Trophoblast cell (in vitro differentiated cells and primary cell): ENCODE data around the gene IGSF9.

ENCODE experiments used
- DNase-seq, 2 donors: peaks; one replicate each; pipeline ENCODE4 v3.0.0-alpha.2; 2016
- H2AFZ ChIP-seq: 2 replicates; pipeline ENCODE4 v1.6.1; 2013; ENCODE audit warnings: low read length, moderate library complexity, mild to moderate bottlenecking; ENCODE audit not compliant: insufficient read depth, poor library complexity
- H2AK5ac ChIP-seq: 2 replicates; pipeline ENCODE4 v1.6.1; 2013; ENCODE audit warnings: mild to moderate bottlenecking, low read length
- H2BK120ac ChIP-seq: 2 replicates; pipeline ENCODE4 v1.6.1; 2013; ENCODE audit warnings: low read length, mild to moderate bottlenecking, moderate library complexity; ENCODE audit not compliant: insufficient read depth, poor library complexity
- H2BK12ac ChIP-seq: 2 replicates; pipeline ENCODE4 v1.6.1; 2013; ENCODE audit warnings: mild to moderate bottlenecking, low read length, moderate library complexity
- H2BK5ac ChIP-seq: 2 replicates; pipeline ENCODE4 v1.6.1; 2013; ENCODE audit warnings: low read length, low read depth, moderate library complexity, mild to moderate bottlenecking; ENCODE audit not compliant: poor library complexity
- H3K14ac ChIP-seq: 2 replicates; pipeline ENCODE4 v1.6.1; 2013; ENCODE audit warnings: mild to moderate bottlenecking, low read length
- H3K18ac ChIP-seq: 2 replicates; pipeline ENCODE4 v1.6.1; 2013; ENCODE audit warnings: mild to moderate bottlenecking, low read length
- H3K23ac ChIP-seq: 2 replicates; pipeline ENCODE4 v1.6.1; 2013; ENCODE audit warnings: low read length
- H3K27ac ChIP-seq: 2 replicates; pipeline ENCODE4 v1.5.1; 2013; ENCODE audit warnings: low read depth, mild to moderate bottlenecking, inconsistent platforms, low read length, moderate library complexity
- H3K27me3 ChIP-seq: 2 replicates; pipeline ENCODE4 v1.6.1; 2013; ENCODE audit warnings: inconsistent platforms, mild to moderate bottlenecking, low read length, moderate library complexity; ENCODE audit not compliant: insufficient read depth
- H3K36me3 ChIP-seq, 2 experiments: 1 replicate in 1 of 2; 2 replicates in 1 of 2; pipeline ENCODE4 v1.6.1; 2013; ENCODE audit warnings: low read length in 2 of 2, mild to moderate bottlenecking in 2 of 2, moderate library complexity in 1 of 2; ENCODE audit not compliant: insufficient read depth in 2 of 2, control insufficient read depth in 1 of 2
- H3K4ac ChIP-seq: 2 replicates; pipeline ENCODE4 v1.6.1; 2013; ENCODE audit warnings: low read depth, mild to moderate bottlenecking, low read length, moderate library complexity
- H3K4me1 ChIP-seq, 2 experiments: 1 replicate in 1 of 2; 2 replicates in 1 of 2; pipeline ENCODE4 v1.6.1; 2013; ENCODE audit warnings: low read length in 2 of 2, mild to moderate bottlenecking in 2 of 2, moderate library complexity in 1 of 2; ENCODE audit not compliant: insufficient read depth in 2 of 2, control insufficient read depth in 1 of 2
- H3K4me2 ChIP-seq: 2 replicates; pipeline ENCODE4 v1.6.1; 2013; ENCODE audit warnings: inconsistent platforms, mild to moderate bottlenecking, low read length, moderate library complexity
- H3K4me3 ChIP-seq: 2 replicates; pipeline ENCODE4 v1.5.1; 2013; ENCODE audit warnings: mild to moderate bottlenecking, low read depth, low read length, inconsistent platforms
- H3K79me1 ChIP-seq: one replicate; pipeline ENCODE4 v1.6.1; 2013; ENCODE audit warnings: low read length
- H3K79me2 ChIP-seq: 2 replicates; pipeline ENCODE4 v1.6.1; 2013; ENCODE audit warnings: low read length, mild to moderate bottlenecking; ENCODE audit not compliant: control insufficient read depth, insufficient read depth, poor library complexity
- H3K9ac ChIP-seq: 2 replicates; pipeline ENCODE4 v1.6.1; 2013; ENCODE audit warnings: mild to moderate bottlenecking, low read length
- H3K9me3 ChIP-seq: 2 replicates; pipeline ENCODE4 v1.6.1; 2013; ENCODE audit warnings: low read depth, mild to moderate bottlenecking, control low read depth, inconsistent platforms, low read length; ENCODE audit not compliant: insufficient read depth
- H4K12ac ChIP-seq: 2 replicates; pipeline ENCODE4 v1.6.1; 2013; ENCODE audit warnings: low read depth, mild to moderate bottlenecking, low read length, moderate library complexity
- H4K8ac ChIP-seq: 2 replicates; pipeline ENCODE4 v1.6.1; 2013; ENCODE audit warnings: low read depth, mild to moderate bottlenecking, low read length, moderate library complexity
- H4K91ac ChIP-seq: one replicate; pipeline ENCODE4 v1.6.1; 2013; ENCODE audit warnings: low read depth, mild to moderate bottlenecking, low read length, moderate library complexity
- WGBS: extraction: QIAGEN DNeasy Blood & Tissue Kit; methylation state at CpG from one replicate; pipeline ENCODE4 v1.1.7; 2013; ENCODE audit warnings: missing lambda C conversion rate; ENCODE audit not compliant: insufficient read length, insufficient coverage; ENCODE audit errors: extremely low coverage; 5-methylcytosine and 5-hydroxymethylcytosine counted together

IGSF9 gene

DNA sequence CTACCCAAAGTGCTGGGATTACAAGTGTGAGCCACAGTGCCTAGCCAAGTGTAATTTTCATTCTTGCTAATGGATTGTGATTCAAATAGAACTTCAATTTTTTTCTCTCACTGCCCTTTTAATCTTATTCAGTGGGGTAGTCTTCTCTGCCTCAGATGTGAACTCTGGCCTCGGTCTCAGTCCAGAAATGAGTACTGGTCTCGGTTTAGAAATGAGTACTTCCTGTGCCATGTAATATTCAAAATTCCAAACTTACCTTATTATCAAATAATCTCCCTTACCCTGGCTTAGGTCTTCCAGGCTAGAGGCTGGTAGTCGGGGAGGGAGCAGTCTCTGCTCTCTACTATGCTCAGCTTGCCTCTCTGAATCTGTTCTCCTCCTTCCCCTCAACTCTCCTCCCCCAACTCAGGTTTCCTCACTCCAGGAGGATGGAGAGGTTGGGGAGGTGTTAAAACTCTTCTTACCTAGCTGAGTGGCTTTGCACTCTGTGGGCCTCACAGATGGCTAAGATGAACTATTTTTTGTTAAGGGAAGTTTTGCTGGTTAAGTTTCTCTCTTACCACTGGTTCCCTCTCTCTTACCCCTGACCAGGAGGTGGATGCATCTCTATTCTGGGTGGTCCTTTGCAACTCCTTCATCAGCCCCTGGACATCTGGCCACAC lies 13.4 kb upstream of the IGSF9 start:
- no peak overlapping the region for H3K18ac ChIP-seq
- no peak overlapping the region for H3K27ac ChIP-seq
- no peak overlapping the region for H4K91ac ChIP-seq
- no peak overlapping the region for H2BK5ac ChIP-seq
- peaks cover 2% of the 10 kb centered on the region for H3K9me3 ChIP-seq
- peak overlapping the region; percentile 43 for H3K9ac ChIP-seq
- H3K4me2 ChIP-seq = no peak overlapping the region
- no peaks in the 10 kb centered on the region for H3K27me3 ChIP-seq
- no peak overlapping the region for H4K8ac ChIP-seq
- no peak overlapping the region for H3K4ac ChIP-seq
- H2AFZ ChIP-seq = no peak overlapping the region
- no peak overlapping the region for H2BK12ac ChIP-seq
- WGBS = no CpG with 5 or more reads among the region's 3 CpGs
- H3K36me3 ChIP-seq = no peaks in the 10 kb centered on the region
- H2BK120ac ChIP-seq = no peak overlapping the region
- H2AK5ac ChIP-seq = no peak overlapping the region
- H3K4me1 ChIP-seq = peaks cover 7 to 8% of the 10 kb centered on the region in 2 experiments
- no peaks in the 10 kb centered on the region for H3K79me2 ChIP-seq
- no peak overlapping the region for H3K4me3 ChIP-seq
- no peaks in the 10 kb centered on the region for H3K79me1 ChIP-seq
- no peak for DNase-seq
- no peak overlapping the region for H3K23ac ChIP-seq
- no peak overlapping the region for H3K14ac ChIP-seq
- H4K12ac ChIP-seq = no peak overlapping the region

DNA sequence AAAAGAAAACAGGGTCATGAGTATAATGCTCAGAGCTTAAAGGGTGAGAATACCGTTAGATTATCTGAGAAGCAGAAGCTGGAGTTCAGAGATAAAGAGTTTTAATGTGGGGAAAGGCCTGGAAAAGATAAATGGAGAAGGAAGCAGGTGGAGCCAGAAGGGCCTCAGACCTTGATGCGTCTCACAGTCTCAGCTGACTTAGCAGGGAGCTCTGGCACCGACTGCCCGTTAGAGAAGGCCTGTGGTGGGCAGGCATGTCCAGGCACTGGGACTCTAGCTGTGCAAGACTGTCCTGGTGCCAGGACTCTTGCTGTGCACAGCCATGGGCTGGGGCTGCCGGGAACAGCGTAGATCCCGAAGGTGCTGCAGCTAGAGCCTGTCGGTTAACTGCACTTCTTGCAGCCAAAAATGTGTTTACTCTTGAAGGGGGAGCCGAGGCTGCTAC lies 12.4 kb upstream of the IGSF9 start:
- Histone ChIP-seq H3K9me3 (peaks cover 3% of the 10 kb centered on the region), H3K79me2 (no peaks in the 10 kb centered on the region), H3K4me2 (no peak overlapping the region), H3K36me3 (no peaks in the 10 kb centered on the region), H3K27ac (no peak overlapping the region), H4K8ac (no peak overlapping the region), H3K4me1 (peaks cover 7 to 9% of the 10 kb centered on the region in 2 experiments), H2BK5ac (no peak overlapping the region), H3K79me1 (no peaks in the 10 kb centered on the region), H3K18ac (no peak overlapping the region), H2BK120ac (no peak overlapping the region), H2AFZ (no peak overlapping the region), H2AK5ac (no peak overlapping the region), H4K91ac (no peak overlapping the region), H3K4ac (no peak overlapping the region), H2BK12ac (no peak overlapping the region), H3K27me3 (no peaks in the 10 kb centered on the region), H4K12ac (no peak overlapping the region), H3K14ac (no peak overlapping the region), H3K23ac (no peak overlapping the region), H3K4me3 (no peak overlapping the region), H3K9ac (no peak overlapping the region)
- WGBS = no CpG with 5 or more reads among the region's 9 CpGs
- no peak for DNase-seq

DNA sequence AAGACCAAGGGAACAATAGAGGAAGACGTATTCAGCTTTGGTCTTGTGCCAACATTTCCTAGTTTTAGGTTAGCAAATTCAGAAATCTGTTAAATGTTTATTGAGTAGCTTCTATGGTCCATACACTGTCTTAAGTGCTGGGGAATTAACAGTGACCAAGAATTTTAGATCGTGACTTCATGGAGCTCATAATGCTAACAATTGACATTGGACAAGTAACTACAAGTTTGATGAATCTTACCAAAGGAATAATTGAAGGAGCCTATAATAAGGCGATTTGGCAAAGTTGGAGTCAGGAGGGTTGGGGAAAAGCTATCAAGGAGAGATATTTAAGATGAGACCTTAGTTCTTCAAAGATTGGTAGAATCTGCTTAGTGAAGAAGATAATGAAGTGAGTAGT lies 10.0 kb upstream of the IGSF9 start:
- Histone ChIP-seq H4K91ac (no peak overlapping the region), H3K4me3 (no peak overlapping the region), H2BK5ac (no peak overlapping the region), H3K4ac (no peak overlapping the region), H3K9ac (no peak overlapping the region), H3K9me3 (peaks cover 3% of the 10 kb centered on the region), H2AK5ac (no peak overlapping the region), H3K27me3 (no peaks in the 10 kb centered on the region), H3K79me2 (no peaks in the 10 kb centered on the region), H4K8ac (no peak overlapping the region), H3K27ac (no peak overlapping the region), H3K36me3 (no peaks in the 10 kb centered on the region), H3K4me2 (no peak overlapping the region), H3K4me1 (peaks cover 7 to 9% of the 10 kb centered on the region in 2 experiments), H3K23ac (no peak overlapping the region), H3K79me1 (no peaks in the 10 kb centered on the region), H2AFZ (no peak overlapping the region), H3K18ac (no peak overlapping the region), H2BK120ac (no peak overlapping the region), H2BK12ac (no peak overlapping the region), H4K12ac (no peak overlapping the region), H3K14ac (no peak overlapping the region)
- DNase-seq = no peak
- no CpG with 5 or more reads among the region's 3 CpGs for WGBS

DNA sequence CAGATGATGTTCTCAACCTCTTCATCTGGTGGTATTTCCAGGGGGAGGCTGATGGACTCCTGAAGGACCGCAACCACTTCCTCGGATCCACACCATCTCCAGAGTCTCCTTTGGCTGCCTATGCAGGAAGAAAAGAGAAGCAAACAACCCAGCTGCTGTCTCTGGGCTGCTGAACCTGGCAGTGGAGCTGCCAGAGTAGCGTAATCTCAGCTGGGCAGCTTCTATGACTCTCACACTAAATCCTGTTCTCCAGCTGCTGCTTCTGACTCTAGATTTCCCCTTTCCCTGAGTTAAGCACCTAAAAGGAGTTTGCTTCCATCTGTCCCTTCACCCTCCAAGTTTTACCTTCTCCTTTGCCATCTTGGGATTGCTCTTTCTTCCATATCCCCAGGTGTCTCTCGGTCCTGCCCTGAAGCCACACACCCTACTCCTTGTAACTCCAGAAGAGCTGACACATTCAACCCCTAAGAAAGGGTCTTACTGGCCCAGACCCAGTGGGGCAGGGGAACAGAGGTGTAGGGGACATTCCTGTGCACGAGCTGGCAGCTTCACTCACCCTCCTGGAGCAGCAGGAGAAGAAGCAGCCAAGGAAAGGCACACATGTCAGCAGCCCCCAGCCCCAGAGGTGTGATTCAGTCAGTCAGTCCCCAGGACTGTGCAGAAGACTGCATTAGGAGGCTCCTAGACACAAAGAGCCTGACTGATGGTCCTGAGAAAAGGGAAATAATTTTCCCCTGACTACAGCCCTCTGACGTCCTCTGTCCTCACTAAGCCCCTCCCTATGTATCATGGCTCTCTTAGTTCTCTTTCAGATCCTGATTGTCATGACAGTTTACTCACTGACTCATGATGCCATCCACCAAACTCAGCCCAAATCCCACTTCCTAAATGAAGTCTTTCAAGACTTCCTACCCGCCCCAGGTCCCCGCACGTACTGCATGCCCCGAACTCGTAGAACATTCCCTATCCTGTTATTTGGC lies 8.4 kb upstream of the IGSF9 start, which contains the start of gene SLAMF9:
TSS of gene SLAMF9 (minus strand) at position 702 of the 980 bp plus-strand sequence. CDS start at position 602, 100 bp downstream.
- no peak within 1 kb of the TSS for H4K12ac ChIP-seq
- no peaks in the 10 kb centered on the region for H3K79me2 ChIP-seq
- H2AK5ac ChIP-seq = no peak within 1 kb of the TSS
- DNase-seq = peak in 1 of 2 donors; percentile 24
- no peak within 1 kb of the TSS for H3K9ac ChIP-seq
- no peaks in the 10 kb centered on the region for H3K36me3 ChIP-seq
- WGBS = no CpG with 5 or more reads among the region's 11 CpGs
- no peak within 1 kb of the TSS for H3K18ac ChIP-seq
- no peak within 1 kb of the TSS for H2AFZ ChIP-seq
- no peaks in the 10 kb centered on the region for H3K27me3 ChIP-seq
- no peak within 1 kb of the TSS for H3K4me2 ChIP-seq
- H2BK12ac ChIP-seq = no peak within 1 kb of the TSS
- H3K4ac ChIP-seq = no peak within 1 kb of the TSS
- H2BK120ac ChIP-seq = no peak within 1 kb of the TSS
- no peak within 1 kb of the TSS for H3K14ac ChIP-seq
- peaks cover 0 to 2% of the 10 kb centered on the region in 2 experiments for H3K4me1 ChIP-seq
- no peak within 1 kb of the TSS for H3K4me3 ChIP-seq
- H4K91ac ChIP-seq = no peak within 1 kb of the TSS
- H3K9me3 ChIP-seq = peaks cover 2% of the 10 kb centered on the region
- no peak within 1 kb of the TSS for H4K8ac ChIP-seq
- H3K27ac ChIP-seq = no peak within 1 kb of the TSS
- no peak within 1 kb of the TSS for H3K23ac ChIP-seq
- H2BK5ac ChIP-seq = no peak within 1 kb of the TSS
- H3K79me1 ChIP-seq = no peaks in the 10 kb centered on the region
